OCI-LY1 (cell line): ENCODE data around the gene GALNT1.

Experiments
- H2AFZ ChIP-seq: fragments of 200-600 bp; sonication (generic), shearing (Covaris generic); 2 replicates; pipeline ENCODE4 v1.6.0; 2014; ENCODE audit warnings: antibody characterized with exemption, mild to moderate bottlenecking, low read length
- H3F3A ChIP-seq: fragments of 200-600 bp; sonication (generic), shearing (Covaris generic); 2 replicates; pipeline ENCODE4 v1.6.0; 2014; ENCODE audit warnings: mild to moderate bottlenecking, antibody characterized with exemption, low read length, moderate library complexity; ENCODE audit not compliant: insufficient read depth
- H3K27ac ChIP-seq: fragments of 200-600 bp; sonication (generic); 2 replicates; pipeline ENCODE4 v1.5.1; 2014; ENCODE audit warnings: low read length, mixed run types, mild to moderate bottlenecking, low read depth; ENCODE audit not compliant: poor library complexity, severe bottlenecking
- H3K27me3 ChIP-seq: fragments of 200-600 bp; sonication (generic); 2 replicates; pipeline ENCODE4 v1.6.0; 2014; ENCODE audit warnings: antibody characterized with exemption, mild to moderate bottlenecking, low read length, moderate library complexity; ENCODE audit not compliant: insufficient read depth
- H3K36me3 ChIP-seq: fragments of 200-600 bp; sonication (generic); 2 replicates; pipeline ENCODE4 v1.6.1; 2014; ENCODE audit warnings: mild to moderate bottlenecking, antibody characterized with exemption, low read length, moderate library complexity, mixed read lengths; ENCODE audit not compliant: insufficient read depth
- H3K4me1 ChIP-seq: fragments of 200-600 bp; sonication (generic); 2 replicates; pipeline ENCODE4 v1.5.1; 2014; ENCODE audit warnings: mild to moderate bottlenecking, low read length, moderate library complexity; ENCODE audit not compliant: insufficient read depth, severe bottlenecking
- H3K4me2 ChIP-seq: fragments of 200-600 bp; sonication (generic), shearing (Covaris generic); 2 replicates; pipeline ENCODE4 v1.6.1; 2014; ENCODE audit warnings: low read length
- H3K4me3 ChIP-seq: fragments of 200-600 bp; sonication (generic); 2 replicates; pipeline ENCODE4 v1.5.1; 2014; ENCODE audit warnings: low read length, low read depth, mild to moderate bottlenecking, mixed read lengths; ENCODE audit not compliant: poor library complexity, severe bottlenecking
- H3K79me2 ChIP-seq: fragments of 200-600 bp; shearing (Covaris generic); 2 replicates; pipeline ENCODE4 v1.6.1; 2016; ENCODE audit warnings: mixed run types, low read length, mixed read lengths; ENCODE audit not compliant: insufficient read depth
- H3K9ac ChIP-seq: fragments of 200-600 bp; sonication (generic), shearing (Covaris generic); 2 replicates; pipeline ENCODE4 v1.6.1; 2014; ENCODE audit warnings: mild to moderate bottlenecking, low read length, mixed read lengths
- H3K9me2 ChIP-seq: fragments of 200-600 bp; sonication (generic), shearing (Covaris generic); 2 replicates; pipeline ENCODE4 v1.6.1; 2014; ENCODE audit warnings: low read depth, mild to moderate bottlenecking, low read length, mixed read lengths
- H3K9me3 ChIP-seq: fragments of 200-600 bp; shearing (Covaris generic); 2 replicates; pipeline ENCODE4 v1.6.1; 2014; ENCODE audit warnings: low read length, mixed read lengths
- H4K20me1 ChIP-seq: fragments of 200-600 bp; sonication (generic), shearing (Covaris generic); 2 replicates; pipeline ENCODE4 v1.6.0; 2016; ENCODE audit warnings: mild to moderate bottlenecking, low read length; ENCODE audit not compliant: insufficient read depth
- CTCF ChIP-seq: fragments of 200-600 bp; sonication (generic), shearing (Covaris generic); IDR thresholded peaks from 2 replicates; pipeline ENCODE4 v1.5.1; 2017; ENCODE audit warnings: mild to moderate bottlenecking, antibody characterized with exemption, low read length, moderate library complexity, mixed read lengths
- EZH2 ChIP-seq: fragments of 200-600 bp; sonication (generic), shearing (Covaris generic); IDR thresholded peaks from 2 replicates; pipeline ENCODE4 v1.8.0; 2017; ENCODE audit warnings: borderline replicate concordance, mixed run types, mild to moderate bottlenecking, antibody characterized with exemption, low read length, moderate library complexity, mixed read lengths

Gene GALNT1

GRCh38 chr18:35634323-35634722 is 52.8 kb downstream of the GALNT1 start:
- Histone ChIP-seq H3K27ac (no peak overlapping the region), H3K9me2 (no peaks in the 10 kb centered on the region), H2AFZ (no peak overlapping the region), H3K4me2 (no peak overlapping the region), H3K36me3 (no peaks in the 10 kb centered on the region), H4K20me1 (no peaks in the 10 kb centered on the region), H3K9ac (no peak overlapping the region), H3K4me1 (no peaks in the 10 kb centered on the region), H3F3A (no peaks in the 10 kb centered on the region), H3K9me3 (peaks cover 7% of the 10 kb centered on the region), H3K79me2 (no peaks in the 10 kb centered on the region; the same call in 1 of the 2 replicates), H3K4me3 (no peak overlapping the region), H3K27me3 (no peaks in the 10 kb centered on the region)
- TF ChIP-seq CTCF: no peak

- no peak overlapping the region for H3K9ac ChIP-seq
- H3K27me3 ChIP-seq: no peaks in the 10 kb centered on the region
- no peak overlapping the region for H3K4me2 ChIP-seq
- H3K9me2 ChIP-seq: no peaks in the 10 kb centered on the region
- peaks cover 7% of the 10 kb centered on the region for H3K9me3 ChIP-seq
- no peaks in the 10 kb centered on the region for H3K36me3 ChIP-seq
- TF ChIP-seq CTCF: no peak
- no peak for TF ChIP-seq EZH2
- H3K4me3 ChIP-seq: no peak overlapping the region
- no peaks in the 10 kb centered on the region for H4K20me1 ChIP-seq
- no peak overlapping the region for H3K27ac ChIP-seq
- no peaks in the 10 kb centered on the region for H3F3A ChIP-seq
- no peaks in the 10 kb centered on the region; the same call in 1 of the 2 replicates for H3K79me2 ChIP-seq
- no peak overlapping the region for H2AFZ ChIP-seq
- no peaks in the 10 kb centered on the region for H3K4me1 ChIP-seq
Observed at GRCh38 chr18:35635170-35635569, 53.6 kb downstream of the GALNT1 start.

GRCh38 chr18:35637227-35637626 is 55.7 kb downstream of the GALNT1 start:
- no peaks in the 10 kb centered on the region for H3K36me3 ChIP-seq
- H3K27me3 ChIP-seq: no peaks in the 10 kb centered on the region
- H3K4me3 ChIP-seq: no peak overlapping the region
- no peaks in the 10 kb centered on the region; the same call in 1 of the 2 replicates for H3K79me2 ChIP-seq
- H3K4me1 ChIP-seq: no peaks in the 10 kb centered on the region
- TF ChIP-seq CTCF: no peak
- TF ChIP-seq EZH2: no peak
- H3K9me2 ChIP-seq: no peaks in the 10 kb centered on the region
- H3F3A ChIP-seq: no peaks in the 10 kb centered on the region
- no peak overlapping the region for H3K27ac ChIP-seq
- H3K9ac ChIP-seq: no peak overlapping the region
- H4K20me1 ChIP-seq: no peaks in the 10 kb centered on the region
- H3K9me3 ChIP-seq: peaks cover 7% of the 10 kb centered on the region
- no peak overlapping the region for H3K4me2 ChIP-seq
- H2AFZ ChIP-seq: no peak overlapping the region
